Suprapubic skin (tissue), 4 donors: ENCODE measurements around the gene UCK2. TPM values are rescaled to one million over a fixed set of nuclear protein-coding genes. Genes with fewer than 3 reads are reported as not detected.

Experiments used
- DNase-seq, 2 donors: peaks; one replicate each; pipeline ENCODE4 v3.0.0-alpha.2; 2019; ENCODE audit warnings: low spot score in 2 of 2
- H3K27ac ChIP-seq: fragments of 200-600 bp; sonication (generic); one replicate; pipeline ENCODE4 v1.5.1; 2019
- H3K27me3 ChIP-seq: fragments of 200-600 bp; sonication (generic); one replicate; pipeline ENCODE4 v1.5.1; 2019
- H3K36me3 ChIP-seq: fragments of 200-600 bp; sonication (generic); one replicate; pipeline ENCODE4 v1.5.1; 2019
- H3K4me1 ChIP-seq: fragments of 200-600 bp; sonication (generic); one replicate; pipeline ENCODE4 v1.5.1; 2019
- H3K4me3 ChIP-seq: fragments of 200-600 bp; sonication (generic); one replicate; pipeline ENCODE4 v1.5.1; 2019; ENCODE audit warnings: mild to moderate bottlenecking
- H3K9me3 ChIP-seq: fragments of 200-600 bp; sonication (generic); one replicate; pipeline ENCODE4 v1.5.1; 2019
- EP300 ChIP-seq: sonication (generic); formaldehyde crosslinking; IDR thresholded peaks from one replicate; pipeline ENCODE4 v1.6.1; 2017; ENCODE audit warnings: antibody characterized with exemption
- POLR2A ChIP-seq, 2 donors: fragments of 450-650 bp; IDR thresholded peaks; one replicate each; pipeline ENCODE4 v1.6.1; 2017; ENCODE audit warnings: antibody characterized with exemption in 2 of 2, mild to moderate bottlenecking in 2 of 2, moderate library complexity in 2 of 2
- POLR2AphosphoS5 ChIP-seq, 3 donors: sonication (generic); formaldehyde crosslinking; IDR thresholded peaks; one replicate each; pipeline ENCODE4 v1.6.1; 2017; ENCODE audit warnings: antibody characterized with exemption in 3 of 3
- WGBS: methylation state at CpG from one replicate; pipeline ENCODE4 v1.1.5; 2018; 5-methylcytosine and 5-hydroxymethylcytosine counted together
- total RNA-seq, 4 donors: library from RNA; depleted of rRNA; stranded (reverse); fragments of >200 nt; gene quantifications; one replicate each; pipeline ENCODE4 v1.1.0, GENCODE V29; 2016
- TF ChIP-seq, protein P1 (sequence below), 2 donors: fragments of 200-600 bp in 1 of 2; fragments of 450-650 bp in 1 of 2; sonication (generic) in 1 of 2; IDR thresholded peaks; one replicate each; pipeline ENCODE4 v1.5.1; 2016 to 2019; ENCODE audit warnings: antibody characterized with exemption in 2 of 2, mild to moderate bottlenecking in 1 of 2, moderate library complexity in 1 of 2

The UCK2 gene
- total RNA-seq, 4 donors from 2014 or later, result 44.8 to 51.5 (median 45.4) TPM

DNA sequence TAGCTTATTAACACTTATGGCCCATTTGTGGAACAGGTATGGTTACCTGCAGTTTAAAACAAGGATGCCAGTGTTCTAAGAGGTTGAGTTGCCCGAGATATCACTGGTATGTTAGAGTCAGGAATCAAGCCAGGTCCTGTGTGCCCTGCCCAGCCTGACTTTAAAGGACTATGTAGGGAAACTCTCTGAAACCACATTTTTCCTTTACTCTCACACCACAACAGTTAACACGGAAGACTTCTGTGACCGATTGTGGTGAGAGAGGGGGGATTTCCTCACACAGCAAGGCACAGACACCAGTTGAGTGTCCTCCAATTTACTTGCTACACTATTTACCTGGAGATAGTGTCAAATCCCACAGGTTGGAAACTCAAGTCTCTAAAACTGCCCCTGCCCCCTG is 47.8 kb downstream of the UCK2 start:
- H3K27ac ChIP-seq, result peak overlapping the region; percentile 2
- H3K4me1 ChIP-seq, result no peaks in the 10 kb centered on the region
- no peak for TF ChIP-seq EP300
- no peak for TF ChIP-seq POLR2A (IDR thresholded peaks at IDR 0.05)
- TF ChIP-seq POLR2AphosphoS5 (IDR thresholded peaks at IDR 0.05), result no peak
- TF ChIP-seq, protein P1, sequence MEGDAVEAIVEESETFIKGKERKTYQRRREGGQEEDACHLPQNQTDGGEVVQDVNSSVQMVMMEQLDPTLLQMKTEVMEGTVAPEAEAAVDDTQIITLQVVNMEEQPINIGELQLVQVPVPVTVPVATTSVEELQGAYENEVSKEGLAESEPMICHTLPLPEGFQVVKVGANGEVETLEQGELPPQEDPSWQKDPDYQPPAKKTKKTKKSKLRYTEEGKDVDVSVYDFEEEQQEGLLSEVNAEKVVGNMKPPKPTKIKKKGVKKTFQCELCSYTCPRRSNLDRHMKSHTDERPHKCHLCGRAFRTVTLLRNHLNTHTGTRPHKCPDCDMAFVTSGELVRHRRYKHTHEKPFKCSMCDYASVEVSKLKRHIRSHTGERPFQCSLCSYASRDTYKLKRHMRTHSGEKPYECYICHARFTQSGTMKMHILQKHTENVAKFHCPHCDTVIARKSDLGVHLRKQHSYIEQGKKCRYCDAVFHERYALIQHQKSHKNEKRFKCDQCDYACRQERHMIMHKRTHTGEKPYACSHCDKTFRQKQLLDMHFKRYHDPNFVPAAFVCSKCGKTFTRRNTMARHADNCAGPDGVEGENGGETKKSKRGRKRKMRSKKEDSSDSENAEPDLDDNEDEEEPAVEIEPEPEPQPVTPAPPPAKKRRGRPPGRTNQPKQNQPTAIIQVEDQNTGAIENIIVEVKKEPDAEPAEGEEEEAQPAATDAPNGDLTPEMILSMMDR (IDR thresholded peaks at IDR 0.05), result no peak
- H3K9me3 ChIP-seq, result no peaks in the 10 kb centered on the region
- DNase-seq, result no peak
- H3K27me3 ChIP-seq, result no peaks in the 10 kb centered on the region
- no peak overlapping the region for H3K4me3 ChIP-seq
- 48% methylated on average over 3 of the region's 3 CpGs for WGBS
- H3K36me3 ChIP-seq, result no peaks in the 10 kb centered on the region

DNA sequence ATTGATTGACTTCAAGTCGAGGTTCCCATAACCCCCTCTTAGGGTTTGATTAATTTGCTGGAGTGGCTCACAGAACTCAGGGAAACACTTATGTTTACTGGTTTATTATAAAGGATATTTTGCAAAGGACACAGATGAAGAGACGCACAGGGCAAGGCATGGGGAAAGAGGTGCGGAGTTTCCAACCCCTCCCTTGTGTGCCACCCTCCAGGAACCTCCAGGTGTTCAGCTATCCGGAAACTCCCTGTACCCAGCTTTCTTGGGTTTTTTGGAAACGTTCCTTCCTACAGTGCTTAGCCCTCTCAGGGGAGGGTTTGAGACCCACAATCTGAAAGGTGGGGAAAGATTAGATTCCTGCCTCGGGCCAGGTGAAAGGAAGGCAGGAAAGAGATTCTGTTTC is 48.2 kb downstream of the UCK2 start:
- Histone ChIP-seq H3K4me3 (no peak overlapping the region), H3K27me3 (no peaks in the 10 kb centered on the region), H3K36me3 (no peaks in the 10 kb centered on the region), H3K4me1 (no peaks in the 10 kb centered on the region), H3K27ac (peak overlapping the region; percentile 2), H3K9me3 (no peaks in the 10 kb centered on the region)
- 28% methylated on average over 6 of the region's 6 CpGs for WGBS
- no peak for DNase-seq
- TF ChIP-seq EP300 (no peak), POLR2A (IDR thresholded peaks at IDR 0.05) (no peak), POLR2AphosphoS5 (IDR thresholded peaks at IDR 0.05) (no peak)
- TF ChIP-seq, protein P1 (IDR thresholded peaks at IDR 0.05), result no peak

DNA sequence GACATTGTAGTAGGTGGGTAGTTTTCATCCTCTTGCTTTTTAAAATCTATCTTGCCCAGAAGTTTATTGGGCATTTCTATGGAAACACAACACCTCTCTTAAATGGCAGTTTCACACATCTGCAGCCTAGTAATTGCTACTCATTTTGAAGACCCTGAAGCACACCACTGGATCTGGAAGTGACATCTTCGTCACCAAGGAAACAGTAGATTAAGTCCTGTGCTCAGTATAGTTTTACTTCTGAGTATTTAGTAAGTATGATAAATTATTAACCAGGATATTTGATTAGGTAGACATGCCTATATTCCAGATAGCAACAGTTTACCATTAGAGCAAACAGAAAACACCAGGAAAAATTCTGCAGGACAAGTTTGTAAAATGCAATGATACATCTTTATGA is 48.7 kb downstream of the UCK2 start:
- DNase-seq, result no peak
- no peak overlapping the region for H3K4me3 ChIP-seq
- no peak for TF ChIP-seq POLR2A (IDR thresholded peaks at IDR 0.05)
- no peaks in the 10 kb centered on the region for H3K4me1 ChIP-seq
- 92% methylated on average over 1 of the region's 1 CpG for WGBS
- H3K9me3 ChIP-seq, result no peaks in the 10 kb centered on the region
- no peak overlapping the region for H3K27ac ChIP-seq
- H3K36me3 ChIP-seq, result no peaks in the 10 kb centered on the region
- no peaks in the 10 kb centered on the region for H3K27me3 ChIP-seq

DNA sequence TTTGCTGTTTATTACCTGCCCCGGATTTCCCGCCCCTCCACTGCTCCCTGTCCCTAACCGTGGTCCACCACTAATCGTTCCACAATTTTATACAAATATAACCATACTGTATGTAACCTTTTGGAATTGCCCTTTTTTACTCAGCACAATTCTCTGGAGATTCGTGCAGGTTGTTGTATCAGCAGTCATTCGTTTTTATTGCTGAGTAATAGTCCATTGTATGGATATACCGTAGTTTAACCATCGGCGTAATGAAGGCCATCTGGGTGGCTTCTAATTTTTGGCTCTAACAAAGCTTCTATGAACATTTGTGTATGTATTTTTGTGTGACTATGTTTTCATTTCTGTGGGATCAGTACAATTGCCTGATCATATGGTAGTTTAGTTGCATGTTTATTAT is 50.0 kb downstream of the UCK2 start:
- Histone ChIP-seq H3K27me3 (no peaks in the 10 kb centered on the region), H3K4me3 (no peak overlapping the region), H3K36me3 (no peaks in the 10 kb centered on the region), H3K9me3 (no peaks in the 10 kb centered on the region), H3K27ac (no peak overlapping the region), H3K4me1 (no peaks in the 10 kb centered on the region)
- TF ChIP-seq EP300, result no peak
- no peak for TF ChIP-seq POLR2A (IDR thresholded peaks at IDR 0.05)
- no peak for TF ChIP-seq POLR2AphosphoS5 (IDR thresholded peaks at IDR 0.05)
- TF ChIP-seq, protein P1 (IDR thresholded peaks at IDR 0.05), result no peak
- 97% methylated on average over 9 of the region's 9 CpGs for WGBS
- DNase-seq, result no peak

DNA sequence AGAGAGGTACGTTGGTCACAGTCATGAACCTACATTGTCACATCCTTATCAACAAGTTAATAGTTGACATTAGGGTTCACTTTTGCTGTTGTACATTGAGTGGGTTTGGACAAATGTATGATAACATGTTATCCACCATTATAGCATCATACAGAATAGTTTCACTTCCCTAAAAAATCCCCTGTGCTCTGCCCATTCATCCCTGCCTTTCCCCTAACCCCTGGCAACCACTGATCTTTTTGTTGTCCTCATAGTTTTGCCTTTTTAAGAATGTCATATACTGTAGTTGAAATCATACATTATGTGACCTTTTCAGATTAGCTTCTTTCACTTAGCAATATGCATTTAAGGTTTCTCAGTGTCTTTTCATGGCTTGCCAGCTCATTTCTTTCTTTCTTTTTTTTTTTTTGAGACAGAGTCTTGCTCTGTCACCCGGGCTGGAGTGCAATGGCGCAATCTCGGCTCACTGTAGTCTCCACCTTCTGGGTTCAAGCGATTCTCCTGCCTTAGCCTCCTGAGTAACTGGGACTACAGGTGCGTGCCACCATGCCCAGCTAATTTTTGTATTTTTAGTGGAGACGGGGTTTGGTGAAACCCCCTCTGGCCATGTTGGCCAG is 50.6 kb downstream of the UCK2 start:
- Histone ChIP-seq H3K4me1 (no peaks in the 10 kb centered on the region), H3K36me3 (no peaks in the 10 kb centered on the region), H3K4me3 (no peak overlapping the region), H3K27ac (no peak overlapping the region), H3K9me3 (no peaks in the 10 kb centered on the region), H3K27me3 (no peaks in the 10 kb centered on the region)
- WGBS, result 94% methylated on average over 7 of the region's 7 CpGs
- no peak for DNase-seq
- TF ChIP-seq POLR2AphosphoS5 (IDR thresholded peaks at IDR 0.05), result no peak
- TF ChIP-seq POLR2A (IDR thresholded peaks at IDR 0.05), result no peak

DNA sequence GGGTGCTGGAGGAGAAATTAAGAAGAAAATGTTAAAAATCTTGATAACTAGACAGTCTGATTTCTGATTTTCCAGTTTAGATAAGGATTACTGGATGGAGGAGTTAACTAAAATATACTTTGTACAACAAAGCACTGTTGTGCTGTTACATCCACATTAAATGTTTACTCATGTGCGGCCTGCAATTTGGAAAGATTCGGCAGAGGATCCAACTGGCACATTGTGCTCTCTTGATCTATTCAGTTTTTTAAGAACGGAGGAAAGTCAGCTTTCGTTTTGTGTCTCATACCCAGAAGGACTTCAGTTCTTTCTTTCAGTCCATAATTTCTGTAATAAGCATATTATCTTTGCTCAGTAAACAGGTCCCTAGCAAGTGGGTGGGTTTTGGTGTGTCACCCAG is 52.5 kb downstream of the UCK2 start:
- Histone ChIP-seq H3K36me3 (no peaks in the 10 kb centered on the region), H3K4me3 (no peak overlapping the region), H3K27me3 (no peaks in the 10 kb centered on the region), H3K9me3 (no peaks in the 10 kb centered on the region), H3K27ac (no peak overlapping the region), H3K4me1 (no peaks in the 10 kb centered on the region)
- 75% methylated on average over 4 of the region's 4 CpGs for WGBS
- TF ChIP-seq POLR2A (IDR thresholded peaks at IDR 0.05), result no peak
- TF ChIP-seq POLR2AphosphoS5 (IDR thresholded peaks at IDR 0.05), result no peak
- TF ChIP-seq, protein P1 (IDR thresholded peaks at IDR 0.05), result no peak
- TF ChIP-seq EP300, result no peak
- DNase-seq, result no peak
